ENCODE data around the gene FAM222B. TPM values are rescaled to one million over a fixed set of nuclear protein-coding genes. Genes with fewer than 3 reads are reported as not detected.

The FAM222B gene
- total and polyA plus RNA-seq, 2 donors (not counting 1 experiment from before 2014, with no cell fraction given): 10.8 to 23.1 TPM

GRCh38 chr17:28862561-28862960 lies 20.0 kb upstream of the FAM222B start:
- H3K27ac ChIP-seq (ENCODE audit: low read length in 2 of 2): no peak overlapping the region
- DNase-seq (no peak), ATAC-seq (ENCODE audit: low read depth) (no peak)
- no peak overlapping the region for H3K4me2 ChIP-seq (replicated peaks; ENCODE audit: low read depth, low read length, poor library complexity, severe bottlenecking)
- H3K79me2 ChIP-seq (ENCODE audit: control insufficient read depth, insufficient read depth, low read length): no peaks in the 10 kb centered on the region
- no peak overlapping the region for H2AFZ ChIP-seq (ENCODE audit: insufficient read depth, low read depth, low read length, poor library complexity, severe bottlenecking)
- peaks cover 0 to 34% of the 10 kb centered on the region in 2 experiments for H3K36me3 ChIP-seq (replicated peaks in 1 of 2; ENCODE audit: control extremely low read depth in 1 of 2, control insufficient read depth in 1 of 2, extremely low read depth in 1 of 2, insufficient read depth in 2 of 2, low read length in 1 of 2)
- ChIA-PET POLR2A (no interaction called here), CTCF (interaction anchor here (1.2 to 1.4 kb wide), 2 partner anchors 13 to 35 kb away, joined by 3 to 5 read pairs; partner anchors contain the start of gene FLOT2)
- TF ChIP-seq CTCF (IDR thresholded peaks at IDR 0.05): no peak
- H3K4me1 ChIP-seq (ENCODE audit: control insufficient read depth in 2 of 2, insufficient read depth in 2 of 2, low read length in 2 of 2): peaks cover 0 to 17% of the 10 kb centered on the region in 2 donors
- peaks cover 15% of the 10 kb centered on the region for H3K4me1 Mint-ChIP-seq
- intact Hi-C loops (cut with micrococcal nuclease): no loop called here
- H4K20me1 ChIP-seq (ENCODE audit: control insufficient read depth, insufficient read depth, low read length, poor library complexity, severe bottlenecking): no peaks in the 10 kb centered on the region
- no peaks in the 10 kb centered on the region for H3K27me3 Mint-ChIP-seq
- H3K9ac ChIP-seq (ENCODE audit: low read length): no peak overlapping the region
- no peaks in the 10 kb centered on the region for H3K27me3 ChIP-seq (replicated peaks in 1 of 4; ENCODE audit: control extremely low read depth in 1 of 4, control insufficient read depth in 3 of 4, insufficient read depth in 4 of 4, low read length in 3 of 4)
- no peak overlapping the region for H3K27ac Mint-ChIP-seq
- WGBS (ENCODE audit: insufficient coverage): no CpG with 5 or more reads among the region's 3 CpGs
- no peak overlapping the region for H3K4me3 Mint-ChIP-seq
- no peak overlapping the region for H3K4me3 ChIP-seq (ENCODE audit: control extremely low read depth in 1 of 5, extremely low read depth in 1 of 5, insufficient read depth in 1 of 5, low read depth in 2 of 5, low read length in 4 of 5)
- no peaks in the 10 kb centered on the region for H3K9me3 Mint-ChIP-seq (ENCODE audit: insufficient read depth)
- H3K9me3 ChIP-seq (ENCODE audit: control extremely low read depth in 1 of 3, control insufficient read depth in 2 of 3, insufficient read depth in 1 of 3, low read length in 2 of 3): no peaks in the 10 kb centered on the region

- DNase-seq (no peak), ATAC-seq (ENCODE audit: low read depth) (no peak)
- Histone ChIP-seq H3K36me3 (replicated peaks in 1 of 2; ENCODE audit: control extremely low read depth in 1 of 2, control insufficient read depth in 1 of 2, extremely low read depth in 1 of 2, insufficient read depth in 2 of 2, low read length in 1 of 2) (peaks cover 0 to 34% of the 10 kb centered on the region in 2 experiments), H3K4me3 (ENCODE audit: control extremely low read depth in 1 of 5, extremely low read depth in 1 of 5, insufficient read depth in 1 of 5, low read depth in 2 of 5, low read length in 4 of 5) (no peak overlapping the region), H3K9me3 (ENCODE audit: control extremely low read depth in 1 of 3, control insufficient read depth in 2 of 3, insufficient read depth in 1 of 3, low read length in 2 of 3) (no peaks in the 10 kb centered on the region), H3K4me2 (replicated peaks; ENCODE audit: low read depth, low read length, poor library complexity, severe bottlenecking) (no peak overlapping the region), H3K4me1 (ENCODE audit: control insufficient read depth in 2 of 2, insufficient read depth in 2 of 2, low read length in 2 of 2) (peaks cover 0 to 17% of the 10 kb centered on the region in 2 donors), H2AFZ (ENCODE audit: insufficient read depth, low read depth, low read length, poor library complexity, severe bottlenecking) (no peak overlapping the region), H3K9ac (ENCODE audit: low read length) (no peak overlapping the region), H3K27ac (ENCODE audit: low read length in 2 of 2) (no peak overlapping the region), H3K79me2 (ENCODE audit: control insufficient read depth, insufficient read depth, low read length) (no peaks in the 10 kb centered on the region), H4K20me1 (ENCODE audit: control insufficient read depth, insufficient read depth, low read length, poor library complexity, severe bottlenecking) (no peaks in the 10 kb centered on the region), H3K27me3 (replicated peaks in 1 of 4; ENCODE audit: control extremely low read depth in 1 of 4, control insufficient read depth in 3 of 4, insufficient read depth in 4 of 4, low read length in 3 of 4) (no peaks in the 10 kb centered on the region)
- Mint-ChIP-seq H3K4me3 (no peak overlapping the region), H3K4me1 (peaks cover 13% of the 10 kb centered on the region), H3K9me3 (ENCODE audit: insufficient read depth) (no peaks in the 10 kb centered on the region), H3K27me3 (no peaks in the 10 kb centered on the region), H3K27ac (no peak overlapping the region)
- intact Hi-C loops (cut with micrococcal nuclease): no loop called here
- CTCF ChIA-PET: interaction anchor here (0.7 to 1.4 kb wide), 4 partner anchors 12 to 98 kb away, joined by 3 to 5 read pairs (median 4); partner anchors contain the start of gene FLOT2
- 88% methylated on average over 6 of the region's 8 CpGs for WGBS (ENCODE audit: insufficient coverage)
- no peak for TF ChIP-seq CTCF (IDR thresholded peaks at IDR 0.05)
- no peak for TF ChIP-seq EZH2 (IDR thresholded peaks at IDR 0.05; ENCODE audit: borderline replicate concordance, insufficient read depth, low read depth, low read length, poor library complexity, severe bottlenecking)
- POLR2A ChIA-PET: no interaction called here
Observed at GRCh38 chr17:28861393-28862203, 19.0 kb upstream of the FAM222B start.
